Stimulated activated CD8-positive, alpha-beta memory T cell treated with anti-CD3 and anti-CD28 coated beads, Interleukin-12 subunit alpha, Interleukin-12 subunit beta, amount 100 ng/mL, for 24 hours (primary cell): ENCODE results near the gene ZNF525.
"Not testable (repeated sequence)": the region's sequence is repeated elsewhere in the genome, so short reads cannot be mapped to it uniquely, and the experiment has no call there.

Source experiments
- DNase-seq: peaks from one replicate; pipeline ENCODE4 v3.0.0-alpha.2; 2020; ENCODE audit errors: extremely low read depth

Gene ZNF525

DNA sequence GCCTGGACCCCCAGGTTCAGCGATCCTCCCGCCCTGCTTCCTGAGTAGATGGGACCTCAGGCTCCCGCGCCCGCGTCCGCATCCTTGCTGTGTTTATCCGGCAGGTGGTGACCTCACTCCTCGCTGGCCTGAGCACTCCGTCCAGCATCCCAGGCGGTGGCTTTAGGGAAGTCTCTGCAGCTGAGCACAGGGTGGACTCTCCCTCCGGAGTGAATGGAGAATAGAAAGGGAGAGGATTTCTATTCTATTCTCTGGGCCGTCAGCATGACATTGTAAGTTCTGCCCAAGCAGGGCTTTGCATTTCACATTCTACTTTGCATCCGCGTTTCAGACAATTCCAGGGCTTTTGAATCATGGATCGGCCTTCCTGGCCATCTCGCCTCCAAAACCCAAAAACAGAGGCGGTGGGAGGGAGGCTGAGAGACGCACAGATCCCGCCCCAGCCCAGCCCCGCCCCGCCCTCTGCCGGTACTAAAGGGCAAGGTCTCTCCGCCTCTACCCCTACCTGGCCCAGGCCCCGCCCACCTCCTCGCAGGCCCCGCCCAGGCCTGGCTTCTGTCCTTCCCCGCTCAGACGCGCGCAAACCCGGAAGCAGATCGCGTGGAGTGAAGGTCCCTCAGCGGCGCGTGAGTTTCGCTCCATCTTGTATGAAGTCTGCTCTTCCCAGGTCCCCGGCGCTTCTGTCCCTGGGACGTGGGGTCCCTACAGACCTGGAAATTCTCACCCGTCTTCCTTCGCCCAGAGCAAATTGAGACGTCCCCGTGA is at the start of gene ZNF525:
Gene ZNF525 (plus strand): TSS at position 572 of the 765 bp plus-strand sequence. CDS start 6,577 bp downstream, outside the sequence.
- DNase-seq: peak; percentile 80

- DNase-seq: no peak
Measured at GRCh38 chr19:53328967-53329366, 36.5 kb upstream of the ZNF525 start.

DNA sequence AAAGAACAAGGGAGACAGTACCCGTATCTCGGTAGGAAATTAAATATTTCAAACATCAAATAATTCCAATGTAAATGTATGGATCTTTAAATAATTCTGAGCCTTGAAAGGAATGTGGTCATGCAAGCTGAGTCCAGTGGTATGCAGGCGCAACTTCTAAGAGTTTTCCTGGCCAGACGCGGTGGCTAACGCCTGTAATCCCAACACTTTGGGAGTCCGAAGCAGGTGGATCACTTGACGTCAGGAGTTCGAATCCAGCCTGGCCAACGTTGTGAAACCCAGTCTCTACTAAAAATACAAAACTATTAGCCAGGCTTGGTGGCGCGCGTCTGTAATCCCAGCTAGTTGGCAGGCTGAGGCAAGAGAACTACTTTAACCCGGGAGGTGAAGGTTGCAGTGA is 33.0 kb upstream of the ZNF525 start:
- no peak for DNase-seq

GRCh38 chr19:53333066-53333462 is 32.4 kb upstream of the ZNF525 start:
- DNase-seq: no peak

DNA sequence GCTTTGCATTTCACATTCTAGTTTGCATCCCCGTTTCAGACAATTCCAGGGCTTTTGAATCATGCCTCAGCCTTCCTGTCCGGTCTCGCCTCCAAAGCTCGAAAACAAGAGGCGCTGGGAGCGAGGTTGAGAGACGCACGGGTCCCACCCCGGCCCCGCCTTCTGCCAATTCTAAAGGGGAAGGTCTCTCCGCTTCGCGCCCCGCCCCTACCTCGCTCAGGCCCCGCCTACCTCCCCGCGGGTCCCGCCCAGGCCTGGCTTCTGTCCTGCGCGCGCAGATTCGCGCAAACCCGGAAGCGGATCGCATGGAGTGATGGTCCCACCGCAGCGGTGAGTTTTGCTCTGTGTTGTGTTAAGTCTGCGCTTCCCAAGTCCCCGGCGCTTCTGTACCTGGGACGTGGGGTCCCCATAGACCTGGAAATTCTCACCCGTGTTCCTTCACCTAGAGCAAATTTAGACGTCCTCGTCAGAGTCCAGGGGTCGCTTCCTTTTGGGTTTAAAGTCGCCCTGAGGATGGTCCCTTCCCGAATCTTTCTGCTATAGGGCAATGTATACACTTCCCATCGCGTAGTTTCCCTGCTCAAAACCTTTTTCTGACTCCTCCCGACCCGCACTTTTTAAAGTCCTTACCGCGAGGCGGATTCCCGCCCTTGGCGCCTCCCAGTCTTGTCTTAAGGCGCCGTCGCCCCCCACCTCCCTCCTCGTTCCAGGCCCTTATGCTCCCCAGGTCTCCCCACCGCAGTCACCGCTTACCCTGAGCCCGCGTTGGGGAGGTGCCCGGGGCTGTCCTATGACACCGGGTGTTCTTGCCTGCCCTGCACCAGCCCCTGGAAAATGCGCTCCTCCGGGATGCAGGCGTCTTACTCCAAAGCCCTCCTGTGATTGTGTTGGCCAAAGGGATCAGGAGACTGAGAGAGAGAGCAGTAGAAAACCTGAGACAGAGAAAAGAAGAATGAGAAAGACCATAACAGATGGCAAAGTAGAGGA is 31.7 kb upstream of the ZNF525 start, which contains the start of gene ZNF845:
Gene ZNF845 (plus strand): TSS at position 287 of the 987 bp plus-strand sequence. CDS start 7,559 bp downstream, outside the sequence.
- DNase-seq: peak; percentile 89

- not testable (repeated sequence) for DNase-seq
Measured at GRCh38 chr19:53344403-53344802, 21.1 kb upstream of the ZNF525 start.

DNA sequence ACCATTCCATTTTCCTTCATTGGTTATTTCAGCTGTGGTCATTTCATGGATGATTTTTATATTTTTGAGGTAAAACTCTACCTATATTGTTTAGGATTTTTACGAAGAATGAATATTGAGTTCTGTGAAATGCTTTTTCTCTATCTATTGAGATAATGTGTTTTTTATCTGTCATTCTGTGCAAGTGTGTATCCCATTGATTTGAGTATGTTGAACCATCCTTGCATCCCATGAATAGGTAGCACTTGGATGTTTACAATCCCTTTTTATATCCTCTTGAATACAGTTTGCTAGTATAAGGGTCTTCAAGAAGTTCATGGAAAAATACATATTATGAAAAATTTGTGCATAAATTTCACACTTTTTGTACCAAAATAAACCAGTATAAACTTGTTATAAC is 9.8 kb upstream of the ZNF525 start:
- no peak for DNase-seq

- no peak for DNase-seq
Measured at GRCh38 chr19:53357821-53358581, 7.5 kb upstream of the ZNF525 start.

DNA sequence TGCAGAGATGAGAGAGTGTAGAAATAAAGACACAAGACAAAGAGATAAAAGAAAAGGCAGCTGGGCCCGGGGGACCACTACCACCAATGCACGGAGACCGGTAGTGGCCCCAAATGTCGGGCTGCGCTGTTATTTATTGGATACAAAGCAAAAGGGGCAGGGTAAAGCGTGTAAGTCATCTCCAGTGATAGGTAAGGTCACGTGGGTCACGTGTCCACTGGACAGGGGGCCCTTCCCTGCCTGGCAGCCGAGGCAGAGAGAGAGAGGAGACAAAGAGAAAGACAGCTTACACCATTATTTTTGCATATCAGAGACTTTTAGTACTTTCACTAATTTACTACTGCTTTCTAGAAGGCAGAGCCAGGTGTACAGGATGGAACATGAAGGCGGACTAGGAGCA is 5.4 kb upstream of the ZNF525 start:
- DNase-seq: not testable (repeated sequence)

- DNase-seq: no peak
Measured at GRCh38 chr19:53365899-53366493, 491 bp downstream of the ZNF525 start.

DNA sequence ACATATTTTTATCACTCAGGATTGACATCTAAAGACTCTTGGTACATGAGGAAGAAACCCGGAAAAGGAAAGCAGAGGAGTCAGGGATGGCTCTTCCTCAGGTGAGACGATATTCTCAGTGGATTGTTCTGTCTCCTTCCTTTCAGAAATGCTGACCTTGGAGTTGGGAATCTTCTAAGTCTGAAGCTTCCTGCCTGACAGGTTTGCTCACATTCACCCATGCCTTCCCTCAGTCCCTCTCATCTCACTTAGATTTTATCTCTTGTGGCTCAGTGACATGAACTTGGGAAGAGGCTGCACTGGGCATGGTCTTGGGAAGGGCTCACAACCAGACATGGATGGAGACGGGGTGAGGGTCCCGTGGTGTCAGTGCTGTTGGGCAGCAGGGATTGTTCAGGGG is 6.7 kb downstream of the ZNF525 start:
- no peak for DNase-seq

GRCh38 chr19:53374288-53374687 is 8.8 kb downstream of the ZNF525 start:
- DNase-seq: no peak

DNA sequence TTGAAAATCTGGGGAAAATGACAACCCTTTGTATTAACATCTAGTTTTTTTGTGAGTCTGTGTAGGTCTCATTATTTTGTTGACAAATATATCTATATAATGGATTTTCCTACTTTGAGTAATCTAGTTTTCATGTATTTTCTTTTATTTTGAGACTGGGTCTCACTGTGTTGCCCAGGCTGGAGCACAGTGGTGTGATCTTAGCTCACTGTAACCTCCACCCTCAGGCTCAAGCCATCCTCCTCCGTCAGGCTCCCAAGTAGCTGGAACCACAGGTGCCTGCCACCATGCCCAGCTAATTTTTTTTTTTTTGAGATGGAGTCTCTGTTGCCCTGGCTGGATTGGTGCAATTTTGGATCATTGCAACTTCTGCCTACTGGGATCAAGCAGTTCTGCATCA is 9.2 kb downstream of the ZNF525 start:
- no peak for DNase-seq

- DNase-seq: no peak
Measured at GRCh38 chr19:53381376-53381775, 15.9 kb downstream of the ZNF525 start.

DNA sequence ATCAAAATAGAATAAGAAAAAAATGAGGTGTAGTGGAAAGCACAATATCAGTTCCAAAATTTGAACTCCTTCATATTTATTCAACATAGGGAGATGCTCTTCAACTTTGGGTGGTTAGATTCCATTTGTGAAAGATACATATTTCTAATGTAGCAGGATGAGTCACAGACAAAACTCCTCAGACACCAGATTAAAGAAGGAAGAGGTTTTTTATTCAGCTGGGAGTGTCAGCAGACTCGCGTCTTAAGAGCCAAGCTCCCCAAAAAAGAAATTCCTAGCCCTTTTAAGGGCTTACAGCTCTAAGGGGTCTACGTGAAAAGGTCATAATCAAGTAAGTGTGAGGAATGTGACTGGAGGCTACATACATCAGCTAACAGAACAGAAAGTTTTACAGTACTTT is 22.7 kb downstream of the ZNF525 start:
- no peak for DNase-seq

- DNase-seq: no peak
Measured at GRCh38 chr19:53388904-53389303, 23.4 kb downstream of the ZNF525 start.

DNA sequence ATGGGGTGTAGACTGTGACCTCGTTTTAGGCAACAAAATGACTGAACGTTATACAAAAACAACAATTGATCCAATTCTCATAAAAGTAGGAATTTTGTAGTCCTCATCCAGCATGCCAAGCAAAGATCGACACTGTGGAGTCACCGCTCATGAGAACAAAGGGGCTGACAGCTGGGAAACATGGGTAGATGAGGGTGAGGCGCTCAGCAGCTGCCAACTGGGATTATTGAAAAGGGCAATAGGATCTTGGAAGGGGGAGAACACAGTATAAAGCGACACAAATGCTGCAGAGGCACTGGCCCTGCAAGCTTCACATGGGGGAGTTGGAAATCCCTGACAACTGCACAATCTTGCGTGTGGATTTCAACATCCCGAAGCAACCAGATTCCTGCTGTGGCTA is 24.1 kb downstream of the ZNF525 start:
- no peak for DNase-seq

- DNase-seq: no peak
Measured at GRCh38 chr19:53389978-53390377, 24.5 kb downstream of the ZNF525 start.

GRCh38 chr19:53394522-53394973 is 29.0 kb downstream of the ZNF525 start:
- no peak for DNase-seq

DNA sequence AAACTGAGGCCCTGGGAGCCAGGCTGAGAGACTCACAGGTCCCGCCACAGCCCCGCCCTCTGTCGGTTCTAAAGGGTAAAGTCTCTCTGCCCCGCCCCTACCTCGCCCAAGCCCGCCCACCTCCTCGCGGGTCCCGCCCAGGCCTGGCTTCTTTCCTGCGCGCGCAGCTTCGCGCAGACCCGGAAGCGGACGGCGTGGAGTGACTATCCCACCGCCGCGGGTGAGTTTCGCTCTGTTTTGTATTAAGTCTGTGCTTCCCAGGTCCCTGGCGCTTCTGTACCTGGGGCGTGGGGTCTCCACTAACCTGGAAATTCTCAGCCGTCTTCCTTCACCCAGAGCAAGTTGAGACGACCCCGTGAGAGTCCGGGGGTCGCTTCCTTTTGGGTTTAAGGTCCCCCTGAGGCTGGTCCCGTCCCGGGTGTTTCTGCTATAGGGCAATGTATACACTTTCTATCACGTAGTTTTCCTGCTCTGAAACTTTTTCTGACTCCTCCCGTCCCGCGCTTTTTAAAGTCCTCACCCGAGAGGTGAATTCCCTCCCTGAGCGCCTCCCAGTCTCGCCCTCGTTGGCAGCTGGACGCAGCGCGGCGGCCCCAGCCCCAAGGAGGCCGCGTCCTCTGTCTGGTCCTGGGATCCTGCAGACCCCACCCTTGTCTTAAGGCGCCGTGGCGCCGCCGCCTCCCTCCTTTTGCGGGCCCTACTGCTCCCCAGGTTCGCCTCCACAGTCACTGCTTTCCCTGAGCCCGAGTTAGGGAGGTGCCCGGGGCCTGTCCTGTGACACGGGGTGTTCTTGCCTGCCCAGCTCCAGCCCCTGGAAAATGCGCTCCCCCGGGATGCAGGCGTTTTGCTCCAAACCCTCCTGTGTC is 29.7 kb downstream of the ZNF525 start, which contains the start of gene ZNF765:
Gene ZNF765 (plus strand): TSS at position 176 of the 866 bp plus-strand sequence. CDS start 2,867 bp downstream, outside the sequence.
- DNase-seq: peak; percentile 95
